Skeletal muscle cell (primary cell): ENCODE measurements around the gene MAP3K5.

Experiments used
- DNase-seq: peaks from one replicate; pipeline ENCODE4 v3.0.0-alpha.2; 2010; ENCODE audit warnings: low read depth
- H3K4me3 ChIP-seq: 2 replicates; pipeline ENCODE4 v1.5.1; 2011; ENCODE audit warnings: low read depth, mild to moderate bottlenecking, control low read depth, low read length, moderate library complexity

The MAP3K5 gene

GRCh38 chr6:136535017-136535765 is 257.1 kb downstream of the MAP3K5 start:
- DNase-seq, result no peak
- H3K4me3 ChIP-seq, result no peak overlapping the region

- no peak for DNase-seq
- H3K4me3 ChIP-seq, result no peak overlapping the region
Observed at GRCh38 chr6:136534268-136534667, 258.0 kb downstream of the MAP3K5 start.

GRCh38 chr6:136533487-136533886 is 258.8 kb downstream of the MAP3K5 start:
- DNase-seq, result no peak
- H3K4me3 ChIP-seq, result no peak overlapping the region

GRCh38 chr6:136532030-136532429 is 260.2 kb downstream of the MAP3K5 start:
- no peak for DNase-seq
- H3K4me3 ChIP-seq, result no peak overlapping the region

GRCh38 chr6:136529710-136530109 is 262.6 kb downstream of the MAP3K5 start:
- DNase-seq, result no peak
- no peak overlapping the region for H3K4me3 ChIP-seq

GRCh38 chr6:136528477-136528876 is 263.8 kb downstream of the MAP3K5 start:
- no peak overlapping the region for H3K4me3 ChIP-seq
- no peak for DNase-seq

- DNase-seq, result no peak
- no peak overlapping the region for H3K4me3 ChIP-seq
Observed at GRCh38 chr6:136527831-136528230, 264.4 kb downstream of the MAP3K5 start.

GRCh38 chr6:136526937-136527336 is 265.3 kb downstream of the MAP3K5 start:
- DNase-seq, result no peak
- H3K4me3 ChIP-seq, result no peak overlapping the region

GRCh38 chr6:136526196-136526930 is 265.9 kb downstream of the MAP3K5 start:
- H3K4me3 ChIP-seq, result no peak overlapping the region
- DNase-seq, result peak; percentile 22

GRCh38 chr6:136525586-136526195 is 266.6 kb downstream of the MAP3K5 start:
- no peak for DNase-seq

GRCh38 chr6:136524936-136525413 is 267.3 kb downstream of the MAP3K5 start:
- H3K4me3 ChIP-seq, result no peak overlapping the region
- DNase-seq, result no peak

More at GRCh38 chr6:136525586-136526195, 266.6 kb downstream of the MAP3K5 start:
- H3K4me3 ChIP-seq, result no peak overlapping the region

- no peak for DNase-seq
- H3K4me3 ChIP-seq, result no peak overlapping the region
Observed at GRCh38 chr6:136524339-136524935, 267.8 kb downstream of the MAP3K5 start.

- no peak overlapping the region for H3K4me3 ChIP-seq
- no peak for DNase-seq
Observed at GRCh38 chr6:136523196-136523595, 269.1 kb downstream of the MAP3K5 start.

- no peak overlapping the region for H3K4me3 ChIP-seq
- DNase-seq, result no peak
Observed at GRCh38 chr6:136522636-136523035, 269.6 kb downstream of the MAP3K5 start.

GRCh38 chr6:136521911-136522310 is 270.4 kb downstream of the MAP3K5 start:
- no peak for DNase-seq
- no peak overlapping the region for H3K4me3 ChIP-seq

- no peak for DNase-seq
- H3K4me3 ChIP-seq, result no peak overlapping the region
Observed at GRCh38 chr6:136521427-136521826, 270.9 kb downstream of the MAP3K5 start.

GRCh38 chr6:136520517-136520916 is 271.8 kb downstream of the MAP3K5 start:
- H3K4me3 ChIP-seq, result no peak overlapping the region
- DNase-seq, result no peak

- DNase-seq, result no peak
- H3K4me3 ChIP-seq, result no peak overlapping the region
Observed at GRCh38 chr6:136517582-136517981, 274.7 kb downstream of the MAP3K5 start.

GRCh38 chr6:136517002-136517401 is 275.3 kb downstream of the MAP3K5 start:
- no peak for DNase-seq
- H3K4me3 ChIP-seq, result no peak overlapping the region

- no peak for DNase-seq
- no peak overlapping the region for H3K4me3 ChIP-seq
Observed at GRCh38 chr6:136514591-136514990, 277.7 kb downstream of the MAP3K5 start.
